ENCODE measurements around the gene HOXA5. TPM values are rescaled to one million over a fixed set of nuclear protein-coding genes. Genes with fewer than 3 reads are reported as not detected.
A peak's percentile ranks its signal among the peaks of the same experiment; 100 is the strongest.

The HOXA5 gene
- total RNA-seq, 5 donors from 2014 or later (not counting 1 experiment from before 2014, with no cell fraction given) = 0.18 to 0.32 TPM; not detected in 3

DNA sequence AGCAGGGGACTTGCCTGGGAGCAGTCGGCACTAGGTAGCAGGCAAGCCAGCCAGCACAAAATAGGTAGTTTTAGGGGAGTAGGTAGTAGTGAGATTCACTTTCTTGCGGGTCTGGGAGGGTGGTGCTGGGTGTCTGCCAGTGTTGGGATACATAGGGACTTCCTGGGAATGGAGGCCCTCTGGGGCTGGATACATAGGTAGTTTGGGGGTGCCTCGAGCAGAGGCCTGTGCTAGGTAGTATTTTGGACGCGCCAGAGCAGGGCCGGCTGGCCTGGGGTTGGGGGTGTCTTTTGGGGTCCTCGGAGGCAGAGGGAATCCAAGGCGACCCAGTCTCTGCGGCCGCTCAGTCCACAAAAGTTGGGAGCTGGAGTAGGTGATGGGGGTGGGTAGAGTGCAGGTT is 10.9 kb upstream of the HOXA5 start:
- H3K36me3 ChIP-seq (ENCODE audit: control insufficient read depth in 2 of 2, extremely low read depth in 1 of 2, insufficient read depth in 1 of 2, low read length in 1 of 2) = no peaks in the 10 kb centered on the region
- Mint-ChIP-seq H3K36me3 (no peaks in the 10 kb centered on the region), H3K9me3 (no peaks in the 10 kb centered on the region), H3K27ac (no peak overlapping the region), H3K4me3 (peak overlapping the region in 2 of 3 donors; percentile 9 to 84), H3K27me3 (peaks cover 79 to 91% of the 10 kb centered on the region in 2 donors), H3K4me1 (peaks cover 59 to 71% (median 66%) of the 10 kb centered on the region in 3 donors)
- peaks cover 15 to 68% of the 10 kb centered on the region in 2 experiments for H3K4me1 ChIP-seq (ENCODE audit: control insufficient read depth in 1 of 2, extremely low read depth in 1 of 2, insufficient read depth in 2 of 2, low read length in 2 of 2)
- CTCF ChIA-PET = interaction anchor here (0.6 to 1.6 kb wide), 4 partner anchors 42 to 472 kb away, joined by 3 to 4 read pairs (median 3); no protein-coding TSS in a partner anchor
- POLR2A ChIA-PET = no interaction called here
- DNase-seq (no peak), ATAC-seq (replicated peaks in 1 of 4) (no peak)
- H3K27me3 ChIP-seq (replicated peaks in 1 of 2; ENCODE audit: control insufficient read depth in 2 of 2, extremely low read depth in 1 of 2, insufficient read depth in 2 of 2, low read length in 1 of 2) = peaks cover 2 to 95% of the 10 kb centered on the region in 2 experiments
- WGBS (ENCODE audit: insufficient coverage) = 93% methylated on average over 8 of the region's 10 CpGs
- no peak overlapping the region for H3K27ac ChIP-seq (ENCODE audit: low read length)
- peak overlapping the region in 1 of 2 donors; percentile 66 for H3K4me3 ChIP-seq (ENCODE audit: control insufficient read depth in 1 of 2, extremely low read depth in 1 of 2, low read length in 1 of 2)
- no peaks in the 10 kb centered on the region for H3K9me3 ChIP-seq

DNA sequence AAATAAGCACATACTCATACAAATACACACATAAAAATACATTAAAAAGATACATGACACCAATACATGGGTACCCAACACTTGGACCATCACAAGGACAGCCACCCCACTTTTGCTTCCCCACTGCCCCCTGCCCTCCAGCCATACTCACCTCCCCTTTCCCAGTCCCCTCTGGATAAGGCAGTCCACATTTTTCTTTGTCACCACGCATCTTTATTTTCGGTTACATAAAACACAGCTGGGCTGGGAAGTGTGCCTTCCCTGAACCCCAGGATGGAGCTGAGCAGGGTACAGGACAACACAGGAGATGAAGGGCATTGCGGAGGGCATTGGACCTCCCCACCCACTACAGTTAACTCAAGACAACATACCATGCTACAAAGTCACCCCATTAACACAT is 10.0 kb upstream of the HOXA5 start:
- Mint-ChIP-seq H3K27me3 (peaks cover 73 to 91% of the 10 kb centered on the region in 2 donors), H3K36me3 (no peaks in the 10 kb centered on the region), H3K4me3 (peak overlapping the region in 1 of 3 donors; percentile 84), H3K4me1 (peaks cover 56 to 65% (median 63%) of the 10 kb centered on the region in 3 donors), H3K9me3 (no peaks in the 10 kb centered on the region), H3K27ac (peak overlapping the region in 1 of 2 donors; percentile 41)
- no peak overlapping the region for H3K4me3 ChIP-seq (ENCODE audit: control insufficient read depth in 1 of 2, extremely low read depth in 1 of 2, low read length in 1 of 2)
- no peak overlapping the region for H3K27ac ChIP-seq (ENCODE audit: low read length)
- no peaks in the 10 kb centered on the region for H3K9me3 ChIP-seq
- POLR2A ChIA-PET = no interaction called here
- no peaks in the 10 kb centered on the region for H3K36me3 ChIP-seq (ENCODE audit: control insufficient read depth in 2 of 2, extremely low read depth in 1 of 2, insufficient read depth in 1 of 2, low read length in 1 of 2)
- ATAC-seq (replicated peaks in 1 of 4) (no peak), DNase-seq (no peak)
- WGBS (ENCODE audit: insufficient coverage) = no CpG with 5 or more reads among the region's 3 CpGs
- H3K27me3 ChIP-seq (replicated peaks in 1 of 2; ENCODE audit: control insufficient read depth in 2 of 2, extremely low read depth in 1 of 2, insufficient read depth in 2 of 2, low read length in 1 of 2) = peaks cover 0 to 95% of the 10 kb centered on the region in 2 experiments
- peaks cover 15 to 67% of the 10 kb centered on the region in 2 experiments for H3K4me1 ChIP-seq (ENCODE audit: control insufficient read depth in 1 of 2, extremely low read depth in 1 of 2, insufficient read depth in 2 of 2, low read length in 2 of 2)
- CTCF ChIA-PET = interaction anchor here (1.1 to 1.6 kb wide), 3 partner anchors 7 to 472 kb away, joined by 3 to 4 read pairs (median 4); no protein-coding TSS in a partner anchor

DNA sequence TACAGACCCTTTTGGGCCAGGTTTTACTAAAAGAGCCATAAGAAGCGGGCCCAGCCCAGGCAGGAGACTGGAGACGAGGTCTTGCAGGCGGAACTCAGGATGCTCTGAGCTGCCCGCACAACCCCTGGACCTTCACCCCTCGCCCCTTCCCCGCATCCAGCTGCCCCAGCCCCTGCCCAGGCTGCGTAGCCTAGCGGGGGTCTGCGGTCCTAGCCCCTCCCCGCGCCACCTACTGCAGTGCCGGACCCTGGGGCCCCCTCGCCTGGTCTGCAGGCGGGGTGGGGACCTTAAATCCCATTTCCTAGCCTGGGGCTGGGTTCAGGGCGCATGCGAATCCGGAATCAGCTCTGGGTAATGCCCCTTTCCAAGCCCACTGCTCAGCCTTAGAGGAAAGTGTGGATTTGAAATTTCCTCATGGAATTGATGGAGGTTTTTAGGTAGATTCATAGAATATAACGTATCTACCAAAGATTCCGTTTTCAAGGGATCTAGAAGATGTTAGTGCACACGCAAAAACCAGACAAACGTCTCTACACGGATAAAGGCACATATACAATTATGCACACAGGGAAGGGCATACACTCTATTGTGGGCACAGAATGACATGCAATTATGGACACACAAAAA is 9.4 kb upstream of the HOXA5 start:
- Histone ChIP-seq H3K4me3 (ENCODE audit: control insufficient read depth in 1 of 2, extremely low read depth in 1 of 2, low read length in 1 of 2) (no peak overlapping the region), H3K27me3 (replicated peaks in 1 of 2; ENCODE audit: control insufficient read depth in 2 of 2, extremely low read depth in 1 of 2, insufficient read depth in 2 of 2, low read length in 1 of 2) (peaks cover 0 to 95% of the 10 kb centered on the region in 2 experiments), H3K36me3 (ENCODE audit: control insufficient read depth in 2 of 2, extremely low read depth in 1 of 2, insufficient read depth in 1 of 2, low read length in 1 of 2) (no peaks in the 10 kb centered on the region), H3K27ac (ENCODE audit: low read length) (no peak overlapping the region), H3K4me1 (ENCODE audit: control insufficient read depth in 1 of 2, extremely low read depth in 1 of 2, insufficient read depth in 2 of 2, low read length in 2 of 2) (peaks cover 15 to 69% of the 10 kb centered on the region in 2 experiments), H3K9me3 (no peaks in the 10 kb centered on the region)
- DNase-seq (no peak), ATAC-seq (replicated peaks in 1 of 4) (no peak)
- Mint-ChIP-seq H3K4me3 (peak overlapping the region in 1 of 3 donors; percentile 84), H3K27me3 (peaks cover 74 to 92% of the 10 kb centered on the region in 2 donors), H3K9me3 (no peaks in the 10 kb centered on the region), H3K4me1 (peaks cover 59 to 65% (median 65%) of the 10 kb centered on the region in 3 donors), H3K27ac (no peak overlapping the region), H3K36me3 (no peaks in the 10 kb centered on the region)
- 52% methylated on average over 14 of the region's 22 CpGs for WGBS (ENCODE audit: insufficient coverage)
- POLR2A ChIA-PET = no interaction called here
- CTCF ChIA-PET = interaction anchor here in 1 of 2 donors (0.6 to 1.4 kb wide), 2 partner anchors 8 to 43 kb away, joined by 4 to 5 read pairs; no protein-coding TSS in a partner anchor

DNA sequence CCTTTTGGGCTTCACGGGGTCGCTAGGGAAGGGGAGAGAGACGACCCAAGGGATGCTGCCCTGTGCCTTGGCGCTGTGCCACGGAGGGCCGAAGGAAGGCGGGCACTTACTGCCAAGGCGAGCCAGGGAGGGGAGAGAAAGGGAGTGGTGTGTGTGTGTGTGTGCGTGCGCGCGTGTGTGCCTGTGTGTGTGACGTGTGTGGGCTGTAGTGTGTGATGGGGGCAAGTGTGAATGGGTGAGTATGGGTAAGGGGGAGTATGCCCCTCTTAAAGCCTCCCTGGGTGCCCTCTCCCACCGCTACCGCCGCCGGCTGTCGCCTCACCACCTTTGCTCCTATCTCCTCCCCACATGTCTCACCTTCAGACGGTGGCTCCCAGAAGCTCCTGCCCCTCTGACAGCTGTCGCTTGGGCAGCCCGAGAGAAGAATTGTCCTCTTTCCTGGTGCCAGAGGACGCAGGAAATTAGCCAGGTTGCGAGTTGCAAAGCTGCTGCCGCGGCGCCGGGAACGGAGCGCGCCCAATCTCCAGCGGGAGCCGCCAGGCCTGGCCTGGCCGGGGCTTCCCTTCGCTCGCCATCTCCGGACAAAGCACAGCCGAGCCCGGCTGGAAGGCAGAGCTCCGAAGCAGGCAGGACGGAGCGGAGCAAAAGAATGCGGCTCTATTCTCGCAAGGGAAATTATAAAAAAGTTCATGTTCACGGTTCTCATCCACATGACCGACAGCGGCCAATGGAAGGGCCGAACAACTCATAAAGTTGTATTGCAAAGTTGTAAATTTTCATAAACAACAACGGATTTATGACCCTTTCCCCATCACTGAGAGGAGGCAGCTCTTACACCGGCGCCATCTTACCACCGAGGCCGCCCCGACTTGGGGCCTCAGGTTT is 8.7 kb upstream of the HOXA5 start, which contains the start of gene HOXA3:
Gene HOXA3 (minus strand): TSS at position 653 of the 885 bp plus-strand sequence. CDS start 41,943 bp downstream, outside the sequence.
- Histone ChIP-seq H3K36me3 (ENCODE audit: control insufficient read depth in 2 of 2, extremely low read depth in 1 of 2, insufficient read depth in 1 of 2, low read length in 1 of 2) (no peaks in the 10 kb centered on the region), H3K4me3 (ENCODE audit: control insufficient read depth in 1 of 2, extremely low read depth in 1 of 2, low read length in 1 of 2) (peak within 1 kb of the TSS; percentile 44 to 46), H3K27me3 (replicated peaks in 1 of 2; ENCODE audit: control insufficient read depth in 2 of 2, extremely low read depth in 1 of 2, insufficient read depth in 2 of 2, low read length in 1 of 2) (peaks cover 0 to 95% of the 10 kb centered on the region in 2 experiments), H3K27ac (ENCODE audit: low read length) (no peak within 1 kb of the TSS), H3K4me1 (ENCODE audit: control insufficient read depth in 1 of 2, extremely low read depth in 1 of 2, insufficient read depth in 2 of 2, low read length in 2 of 2) (peaks cover 15 to 72% of the 10 kb centered on the region in 2 experiments), H3K9me3 (no peaks in the 10 kb centered on the region)
- DNase-seq (peak in 1 of 35 experiments; percentile 13), ATAC-seq (replicated peaks in 1 of 4) (no peak)
- WGBS (ENCODE audit: insufficient coverage) = 4% methylated on average over 33 of the region's 53 CpGs
- Mint-ChIP-seq H3K36me3 (no peaks in the 10 kb centered on the region), H3K27ac (no peak within 1 kb of the TSS), H3K9me3 (no peaks in the 10 kb centered on the region), H3K4me3 (peak within 1 kb of the TSS; percentile 60 to 84 (median 61)), H3K27me3 (peaks cover 69 to 90% of the 10 kb centered on the region in 2 donors), H3K4me1 (peaks cover 55 to 64% (median 60%) of the 10 kb centered on the region in 3 donors)
- ChIA-PET POLR2A (interaction anchor here in 1 of 2 donors (0.6 kb wide), 1 partner anchor 449 kb away, joined by 3 read pairs; no protein-coding TSS in a partner anchor), CTCF (interaction anchor here (0.6 to 2.4 kb wide), 5 partner anchors 9 to 44 kb away, joined by 4 to 8 read pairs (median 4); no protein-coding TSS in a partner anchor)

DNA sequence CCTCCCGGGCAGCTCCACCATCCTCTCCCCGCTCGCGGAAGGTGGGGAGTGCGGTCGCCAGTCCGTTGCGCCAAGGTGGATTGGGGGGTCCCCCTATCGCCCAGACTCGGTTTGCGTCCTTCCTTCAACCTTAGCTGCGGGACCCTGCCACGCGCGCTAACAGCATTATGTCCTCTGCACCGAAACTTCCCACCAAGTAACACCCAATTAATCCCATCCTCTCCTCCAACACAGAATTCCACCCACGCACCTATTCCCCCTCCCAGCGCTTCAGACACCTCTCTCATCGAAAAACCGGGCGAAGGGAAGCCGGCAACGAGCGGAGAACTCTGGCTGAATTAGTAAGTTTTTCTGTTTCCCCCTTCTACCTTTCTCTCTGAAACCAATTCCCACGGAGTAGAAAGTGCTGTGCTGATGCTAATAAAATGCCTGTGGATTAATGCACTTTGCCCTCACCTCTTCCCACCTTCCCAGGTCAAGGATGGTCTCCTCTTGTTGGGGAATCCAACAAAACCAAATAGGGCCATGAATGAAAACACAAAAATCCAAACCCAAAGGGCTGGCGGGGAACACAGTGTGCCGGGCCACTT is 8.0 kb upstream of the HOXA5 start:
- peak overlapping the region; percentile 44 to 46 for H3K4me3 ChIP-seq (ENCODE audit: control insufficient read depth in 1 of 2, extremely low read depth in 1 of 2, low read length in 1 of 2)
- peaks cover 56 to 64% (median 57%) of the 10 kb centered on the region in 3 donors for H3K4me1 Mint-ChIP-seq
- ATAC-seq (replicated peaks in 1 of 4) = peak in 2 of 4 experiments; percentile 12 to 34
- H3K27me3 ChIP-seq (replicated peaks in 1 of 2; ENCODE audit: control insufficient read depth in 2 of 2, extremely low read depth in 1 of 2, insufficient read depth in 2 of 2, low read length in 1 of 2) = peaks cover 0 to 95% of the 10 kb centered on the region in 2 experiments
- H3K4me1 ChIP-seq (ENCODE audit: control insufficient read depth in 1 of 2, extremely low read depth in 1 of 2, insufficient read depth in 2 of 2, low read length in 2 of 2) = peaks cover 15 to 68% of the 10 kb centered on the region in 2 experiments
- no peaks in the 10 kb centered on the region for H3K9me3 ChIP-seq
- ChIA-PET POLR2A (interaction anchor here in 1 of 2 donors (0.6 kb wide), 1 partner anchor 449 kb away, joined by 3 read pairs; no protein-coding TSS in a partner anchor), CTCF (interaction anchor here (0.6 to 3.3 kb wide), 7 partner anchors 8 to 33 kb away, joined by 3 to 9 read pairs (median 4); partner anchors contain the start of genes HOXA11 (in 1 of the 2) and HOXA4 (in 1 of the 2))
- peak overlapping the region; percentile 60 to 63 (median 61) for H3K4me3 Mint-ChIP-seq
- no peak overlapping the region for H3K27ac ChIP-seq (ENCODE audit: low read length)
- H3K9me3 Mint-ChIP-seq = no peaks in the 10 kb centered on the region
- no peaks in the 10 kb centered on the region for H3K36me3 Mint-ChIP-seq
- peaks cover 73 to 92% of the 10 kb centered on the region in 2 donors for H3K27me3 Mint-ChIP-seq
- WGBS (ENCODE audit: insufficient coverage) = 3% methylated on average over 11 of the region's 27 CpGs
- no peak overlapping the region for H3K27ac Mint-ChIP-seq
- H3K36me3 ChIP-seq (ENCODE audit: control insufficient read depth in 2 of 2, extremely low read depth in 1 of 2, insufficient read depth in 1 of 2, low read length in 1 of 2) = no peaks in the 10 kb centered on the region
- peak in 1 of 35 experiments; percentile 12 for DNase-seq
